ENCODE data around the gene GRID2. TPM values are rescaled to one million over a fixed set of nuclear protein-coding genes. Genes with fewer than 3 reads are reported as not detected.

GRID2 gene
- total RNA-seq, 6 experiments from 2014 or later = not detected

- Histone ChIP-seq H3K36me3 (no peaks in the 10 kb centered on the region), H3K27me3 (no peaks in the 10 kb centered on the region), H3K9me3 (no peaks in the 10 kb centered on the region), H3K27ac (no peak overlapping the region), H3K4me1 (no peaks in the 10 kb centered on the region), H3K4me3 (no peak overlapping the region)
- DNase-seq = no peak
- intact Hi-C loops (cut with DNase I) = no loop called here
- TF ChIP-seq CTCF (IDR thresholded peaks at IDR 0.05) (no peak), POLR2A (IDR thresholded peaks at IDR 0.05) (no peak)
- 32% methylated on average over 3 of the region's 3 CpGs for WGBS (ENCODE audit: insufficient coverage, low coverage, low lambda C conversion rate, missing lambda C conversion rate)
- ATAC-seq = no peak
These were observed 1380.8 kb downstream of the GRID2 start for GRCh38 chr4:93684571-93684970.

- Histone ChIP-seq H3K27ac (no peak overlapping the region), H3K4me3 (no peak overlapping the region), H3K27me3 (no peaks in the 10 kb centered on the region), H3K4me1 (no peaks in the 10 kb centered on the region), H3K9me3 (no peaks in the 10 kb centered on the region), H3K36me3 (no peaks in the 10 kb centered on the region)
- TF ChIP-seq CTCF (IDR thresholded peaks at IDR 0.05) = no peak
- TF ChIP-seq POLR2A (IDR thresholded peaks at IDR 0.05) = no peak
- intact Hi-C loops (cut with DNase I) = no loop called here
- ATAC-seq = no peak
- no peak for DNase-seq
These were observed 1383.5 kb downstream of the GRID2 start for GRCh38 chr4:93687304-93687703.

- Histone ChIP-seq H3K9me3 (no peaks in the 10 kb centered on the region), H3K27me3 (no peaks in the 10 kb centered on the region), H3K4me3 (no peak overlapping the region), H3K4me1 (no peaks in the 10 kb centered on the region), H3K36me3 (no peaks in the 10 kb centered on the region), H3K27ac (no peak overlapping the region)
- ATAC-seq (no peak), DNase-seq (no peak)
- WGBS (ENCODE audit: insufficient coverage, low coverage, low lambda C conversion rate, missing lambda C conversion rate) = 62% methylated on average over 4 of the region's 4 CpGs
- TF ChIP-seq POLR2A (IDR thresholded peaks at IDR 0.05) = no peak
- no peak for TF ChIP-seq CTCF (IDR thresholded peaks at IDR 0.05)
- intact Hi-C loops (cut with DNase I) = no loop called here
These were observed 1385.2 kb downstream of the GRID2 start for GRCh38 chr4:93688978-93689377.

GRCh38 chr4:93693141-93693540 lies 1389.4 kb downstream of the GRID2 start:
- no peak overlapping the region for H3K27ac ChIP-seq
- 83% methylated on average over 3 of the region's 3 CpGs for WGBS (ENCODE audit: insufficient coverage, low coverage, low lambda C conversion rate, missing lambda C conversion rate)
- TF ChIP-seq CTCF (IDR thresholded peaks at IDR 0.05) (no peak), POLR2A (IDR thresholded peaks at IDR 0.05) (no peak)
- H3K36me3 ChIP-seq = no peaks in the 10 kb centered on the region
- intact Hi-C loops (cut with DNase I) = no loop called here
- H3K9me3 ChIP-seq = no peaks in the 10 kb centered on the region
- no peak for DNase-seq
- H3K27me3 ChIP-seq = no peaks in the 10 kb centered on the region
- H3K4me3 ChIP-seq = no peak overlapping the region
- ATAC-seq = no peak
- no peaks in the 10 kb centered on the region for H3K4me1 ChIP-seq

GRCh38 chr4:93698686-93699085 lies 1394.9 kb downstream of the GRID2 start:
- 25% methylated on average over 1 of the region's 1 CpG for WGBS (ENCODE audit: insufficient coverage, low coverage, low lambda C conversion rate, missing lambda C conversion rate)
- Histone ChIP-seq H3K4me1 (no peaks in the 10 kb centered on the region), H3K36me3 (no peaks in the 10 kb centered on the region), H3K9me3 (no peaks in the 10 kb centered on the region), H3K27me3 (no peaks in the 10 kb centered on the region), H3K27ac (no peak overlapping the region), H3K4me3 (no peak overlapping the region)
- intact Hi-C loops (cut with DNase I) = no loop called here
- no peak for ATAC-seq
- TF ChIP-seq POLR2A (IDR thresholded peaks at IDR 0.05) (no peak), CTCF (IDR thresholded peaks at IDR 0.05) (no peak)
- DNase-seq = no peak
